ENCODE data around the gene GBP2. TPM values are rescaled to one million over a fixed set of nuclear protein-coding genes. Genes with fewer than 3 reads are reported as not detected.

GBP2 gene
- total RNA-seq, 4 donors from 2014 or later = 62.2 to 87.3 (median 72.5) TPM

DNA sequence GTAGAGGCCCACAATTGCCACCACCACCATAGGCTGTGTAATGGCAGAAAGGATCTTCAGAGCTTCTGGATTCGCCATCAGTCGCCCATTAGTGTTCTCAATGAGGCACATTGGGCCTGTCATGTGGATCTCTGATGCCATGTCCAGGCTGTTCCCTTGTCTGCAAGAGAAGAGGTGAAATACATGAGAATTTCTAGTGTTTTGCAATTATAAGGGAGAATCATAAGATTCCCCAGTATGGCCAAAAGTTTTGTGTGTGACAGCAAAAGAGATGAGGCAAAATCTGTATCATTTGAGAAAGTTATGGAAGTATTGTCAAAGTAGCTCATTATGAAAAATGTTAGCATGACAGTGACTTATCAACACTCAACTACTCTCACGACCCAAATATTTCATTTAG, 62.8 kb downstream of the GBP2 start:
- TF ChIP-seq POLR2A (IDR thresholded peaks at IDR 0.05) (no peak), POLR2AphosphoS5 (IDR thresholded peaks at IDR 0.05) (no peak), CTCF (IDR thresholded peaks at IDR 0.05) (no peak)
- no peaks in the 10 kb centered on the region for H3K9me3 ChIP-seq
- DNase-seq (ENCODE audit: low spot score in 2 of 2) = no peak
- peaks cover 12% of the 10 kb centered on the region for H3K36me3 ChIP-seq
- no peak overlapping the region for H3K27ac ChIP-seq
- 88% methylated on average over 3 of the region's 3 CpGs for WGBS
- no peaks in the 10 kb centered on the region for H3K27me3 ChIP-seq
- no peak overlapping the region for H3K4me3 ChIP-seq
- H3K4me1 ChIP-seq = peaks cover 27% of the 10 kb centered on the region

- no peak for DNase-seq (ENCODE audit: low spot score in 2 of 2)
- Histone ChIP-seq H3K36me3 (peaks cover 42% of the 10 kb centered on the region), H3K4me3 (no peak overlapping the region), H3K4me1 (peaks cover 20% of the 10 kb centered on the region), H3K27ac (no peak overlapping the region), H3K9me3 (no peaks in the 10 kb centered on the region), H3K27me3 (no peaks in the 10 kb centered on the region)
- no peak for TF ChIP-seq CTCF (IDR thresholded peaks at IDR 0.05)
- TF ChIP-seq EP300 (IDR thresholded peaks at IDR 0.05) = no peak
- no peak for TF ChIP-seq POLR2A (IDR thresholded peaks at IDR 0.05)
- 95% methylated on average over 5 of the region's 5 CpGs for whole genome bisulfite sequencing
Observed at GRCh38 chr1:89060091-89060490, 65.8 kb downstream of the GBP2 start.

Other genes with a start within 250 kb of the GBP2 start
- 10 to 100 TPM; 31.3 to 39.5 (median 35.5) TPM for gene GTF2B, start 234.5 kb downstream of the GBP2 start, total RNA-seq
- gene KYAT3, start 133.5 kb downstream of the GBP2 start, total RNA-seq = 10 to 100 TPM; 21.1 to 41.9 (median 26.7) TPM
- 10 to 100 TPM; 18.0 to 23.9 (median 19.6) TPM for gene RBMXL1, start 133.5 kb downstream of the GBP2 start, total RNA-seq
- 10 to 100 TPM in 2 of 4 donors, 1 to 10 TPM in 2; 5.5 to 15.7 (median 9.7) TPM for gene GBP3, start 103.2 kb downstream of the GBP2 start, total RNA-seq
- 10 to 100 TPM in 3 of 4 donors, 1 to 10 TPM in 1; 8.9 to 14.3 (median 11.5) TPM for gene GBP1, start 60.9 kb downstream of the GBP2 start, total RNA-seq
- not detected for gene GBP7, start 49.9 kb upstream of the GBP2 start, total RNA-seq
- gene GBP4, start 72.8 kb upstream of the GBP2 start, total RNA-seq = 1 to 10 TPM; 1.2 to 6.4 (median 1.6) TPM
- gene GBP5, start 146.7 kb upstream of the GBP2 start, total RNA-seq = under 1 TPM in 3 of 4 donors, not detected in 1; 0.21 to 0.38 (median 0.32) TPM
- gene GBP6, start 237.9 kb upstream of the GBP2 start, total RNA-seq = under 1 TPM; 0.26 to 0.64 (median 0.56) TPM

Data from suprapubic skin (tissue), 4 donors.